ENCODE results near the gene ILF3.

The ILF3 gene

DNA sequence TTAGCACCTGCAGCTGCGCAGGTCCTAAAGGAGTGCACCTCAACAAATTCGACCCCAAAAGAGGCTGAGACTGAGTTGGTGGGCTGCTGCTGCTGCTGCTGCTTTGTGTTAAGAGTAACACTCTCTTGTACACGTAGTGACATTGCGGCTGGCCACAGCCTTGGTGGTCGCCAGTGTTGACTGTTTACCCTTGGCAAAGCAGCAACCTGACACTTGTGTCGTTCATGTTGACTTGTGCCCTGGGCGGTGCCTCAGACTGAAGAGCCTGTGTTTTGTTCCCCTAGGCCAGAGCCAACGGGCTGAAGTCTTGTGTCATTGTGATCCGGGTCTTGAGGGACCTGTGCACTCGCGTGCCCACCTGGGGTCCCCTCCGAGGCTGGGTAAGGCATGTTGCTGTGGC is 24.7 kb downstream of the ILF3 start:
- DNase-seq, result no peak

DNA sequence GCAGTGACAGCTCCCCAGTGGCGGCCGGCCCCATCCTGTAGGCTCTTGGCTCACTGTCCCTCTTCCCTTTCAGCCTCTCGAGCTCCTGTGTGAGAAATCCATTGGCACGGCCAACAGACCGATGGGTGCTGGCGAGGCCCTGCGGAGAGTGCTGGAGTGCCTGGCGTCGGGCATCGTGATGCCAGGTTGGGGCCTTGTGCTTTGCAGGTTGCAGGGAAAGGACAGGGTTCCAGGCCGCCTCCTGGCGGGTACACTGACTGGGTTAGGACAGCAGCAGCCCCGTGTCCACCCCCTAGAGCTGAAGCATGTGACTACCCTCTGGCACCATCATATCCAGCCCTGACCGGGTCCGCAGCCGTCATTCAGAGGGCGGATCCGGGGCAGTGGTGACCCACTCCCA is 25.6 kb downstream of the ILF3 start:
- DNase-seq, result no peak

DNA sequence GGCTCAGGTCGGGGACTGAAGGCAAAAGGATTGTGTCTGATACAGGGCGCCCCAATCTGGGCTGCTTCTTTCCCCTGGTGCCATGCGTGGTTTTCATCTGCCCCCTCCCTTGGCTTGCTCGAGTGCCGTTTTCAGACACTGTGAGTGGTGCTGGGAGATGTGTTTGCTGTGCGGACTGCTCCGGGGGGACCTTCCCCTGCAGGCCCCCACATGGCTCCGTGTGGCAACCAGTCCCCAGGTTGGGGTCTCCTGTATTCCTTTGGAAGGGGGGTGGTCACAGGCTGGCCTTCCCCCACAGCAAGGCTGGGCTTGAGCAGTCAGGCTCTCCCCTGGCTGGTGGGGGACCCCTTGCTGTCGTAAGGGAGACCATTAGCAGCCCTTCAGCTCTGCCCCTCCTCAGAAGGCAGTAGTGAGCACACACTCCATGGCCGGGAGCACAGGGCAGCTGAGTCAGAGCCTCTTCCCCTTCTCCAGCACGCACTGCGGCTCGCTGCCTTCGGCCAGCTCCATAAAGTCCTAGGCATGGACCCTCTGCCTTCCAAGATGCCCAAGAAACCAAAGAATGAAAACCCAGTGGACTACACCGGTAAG is 26.5 kb downstream of the ILF3 start:
- no peak for DNase-seq

- DNase-seq, result no peak
Observed at GRCh38 chr19:10681658-10682057, 27.5 kb downstream of the ILF3 start.

- DNase-seq, result no peak
Observed at GRCh38 chr19:10682397-10683063, 28.4 kb downstream of the ILF3 start.

- no peak for DNase-seq
Observed at GRCh38 chr19:10683064-10683426, 28.9 kb downstream of the ILF3 start.

DNA sequence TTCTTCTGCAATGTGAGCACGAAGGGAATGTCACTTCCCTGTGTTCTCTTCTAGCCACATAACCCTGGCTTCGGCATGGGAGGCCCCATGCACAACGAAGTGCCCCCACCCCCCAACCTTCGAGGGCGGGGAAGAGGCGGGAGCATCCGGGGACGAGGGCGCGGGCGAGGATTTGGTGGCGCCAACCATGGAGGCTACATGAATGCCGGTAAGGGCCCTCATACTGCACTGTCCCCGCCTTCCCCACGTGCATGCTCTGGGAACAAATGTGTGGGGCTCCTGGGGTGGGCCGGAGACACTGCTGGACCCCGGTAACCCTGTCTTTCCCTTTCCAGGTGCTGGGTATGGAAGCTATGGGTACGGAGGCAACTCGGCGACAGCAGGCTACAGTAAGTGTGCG is 29.4 kb downstream of the ILF3 start:
- DNase-seq, result no peak

- peak; percentile 55 for DNase-seq
Observed at GRCh38 chr19:10685210-10685609, 31.1 kb downstream of the ILF3 start.

- DNase-seq, result no peak
Observed at GRCh38 chr19:10686193-10686592, 32.0 kb downstream of the ILF3 start.

DNA sequence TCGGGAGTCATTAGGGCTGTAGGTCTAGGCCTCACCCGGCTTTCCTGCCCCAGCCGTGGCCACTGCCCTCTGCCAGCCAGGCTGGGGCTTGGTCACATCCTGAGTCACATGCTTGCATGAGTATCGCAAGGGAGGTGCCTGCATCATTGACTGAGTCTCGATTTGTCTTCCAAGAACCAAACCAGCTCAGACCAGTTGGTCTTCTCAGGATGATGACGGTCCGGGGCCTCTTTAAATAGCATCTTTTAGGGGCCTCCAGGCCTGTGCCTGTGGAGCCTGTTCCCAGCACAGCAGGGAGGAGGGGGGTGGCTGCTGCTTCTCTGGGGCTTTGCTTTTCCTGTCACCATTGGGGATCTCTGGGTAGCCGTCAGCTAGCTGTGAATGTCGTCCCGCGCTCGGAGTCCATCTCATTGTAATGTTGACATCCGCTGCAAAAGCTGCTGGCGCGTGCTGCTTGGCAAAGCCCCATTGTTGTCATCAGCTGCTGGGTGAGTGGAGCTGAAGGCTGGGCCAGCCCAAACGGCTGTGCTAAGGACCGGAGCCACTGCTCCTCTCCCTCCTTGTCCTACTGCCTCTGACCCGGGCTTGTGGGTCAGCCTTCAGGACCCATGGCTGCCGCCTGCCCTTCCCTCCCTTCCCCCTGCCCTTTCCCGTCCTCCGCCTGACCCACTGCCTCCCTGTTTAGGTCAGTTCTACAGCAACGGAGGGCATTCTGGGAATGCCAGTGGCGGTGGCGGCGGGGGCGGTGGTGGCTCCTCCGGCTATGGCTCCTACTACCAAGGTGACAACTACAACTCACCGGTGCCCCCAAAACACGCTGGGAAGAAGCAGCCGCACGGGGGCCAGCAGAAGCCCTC is 32.7 kb downstream of the ILF3 start:
- peak; percentile 72 for DNase-seq

- no peak for DNase-seq
Observed at GRCh38 chr19:10687518-10688288, 33.6 kb downstream of the ILF3 start.

DNA sequence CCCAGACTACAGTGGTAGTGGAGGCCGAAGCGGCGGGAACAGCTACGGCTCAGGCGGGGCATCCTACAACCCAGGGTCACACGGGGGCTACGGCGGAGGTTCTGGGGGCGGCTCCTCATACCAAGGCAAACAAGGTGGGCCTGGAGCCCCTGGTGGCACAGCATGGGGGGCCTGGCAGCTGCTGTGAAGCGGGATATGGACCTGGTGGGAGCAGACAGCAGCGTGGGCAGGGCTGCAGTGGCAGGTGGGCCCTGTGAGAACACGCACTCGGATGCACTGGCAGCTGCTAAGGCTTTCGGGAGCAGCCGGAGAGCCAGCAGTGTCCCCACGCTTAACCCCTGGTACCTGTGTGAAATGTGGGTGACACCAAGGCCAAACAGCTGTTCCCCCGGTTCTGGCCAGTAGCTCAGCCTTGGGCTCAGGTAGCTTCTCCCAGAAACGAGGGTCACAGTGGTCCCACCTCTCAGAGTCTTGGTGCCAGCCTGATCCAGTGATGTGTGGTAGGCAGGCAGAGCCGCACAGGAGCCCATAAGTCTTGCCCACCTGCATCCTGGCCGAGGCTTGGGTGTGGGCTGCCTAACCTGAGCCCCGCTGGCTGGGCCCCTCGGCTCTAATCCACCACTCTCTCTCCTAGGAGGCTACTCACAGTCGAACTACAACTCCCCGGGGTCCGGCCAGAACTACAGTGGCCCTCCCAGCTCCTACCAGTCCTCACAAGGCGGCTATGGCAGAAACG is 34.6 kb downstream of the ILF3 start:
- DNase-seq, result no peak

DNA sequence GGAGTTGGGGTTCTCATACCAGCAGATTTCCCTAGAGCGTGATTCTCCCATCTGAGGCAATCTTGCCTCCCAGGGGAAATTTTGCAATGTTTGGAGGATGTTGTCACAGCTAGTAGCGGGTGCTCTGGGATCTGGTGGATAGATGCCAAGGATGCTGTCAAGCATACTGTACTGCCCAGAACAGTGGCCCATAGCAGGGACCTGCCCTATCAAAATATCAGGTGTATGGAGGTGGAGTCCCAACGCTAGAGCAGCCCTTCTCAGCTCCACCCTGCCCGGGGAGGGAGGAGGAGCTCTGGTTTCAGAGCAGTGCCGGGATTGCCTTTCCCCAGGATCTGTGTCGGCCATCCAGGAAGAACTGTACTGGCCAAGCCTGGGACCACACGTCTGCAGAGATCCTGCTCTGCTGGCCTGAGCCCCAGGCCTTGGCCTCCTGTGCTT is 36.2 kb downstream of the ILF3 start:
- no peak for DNase-seq

DNA sequence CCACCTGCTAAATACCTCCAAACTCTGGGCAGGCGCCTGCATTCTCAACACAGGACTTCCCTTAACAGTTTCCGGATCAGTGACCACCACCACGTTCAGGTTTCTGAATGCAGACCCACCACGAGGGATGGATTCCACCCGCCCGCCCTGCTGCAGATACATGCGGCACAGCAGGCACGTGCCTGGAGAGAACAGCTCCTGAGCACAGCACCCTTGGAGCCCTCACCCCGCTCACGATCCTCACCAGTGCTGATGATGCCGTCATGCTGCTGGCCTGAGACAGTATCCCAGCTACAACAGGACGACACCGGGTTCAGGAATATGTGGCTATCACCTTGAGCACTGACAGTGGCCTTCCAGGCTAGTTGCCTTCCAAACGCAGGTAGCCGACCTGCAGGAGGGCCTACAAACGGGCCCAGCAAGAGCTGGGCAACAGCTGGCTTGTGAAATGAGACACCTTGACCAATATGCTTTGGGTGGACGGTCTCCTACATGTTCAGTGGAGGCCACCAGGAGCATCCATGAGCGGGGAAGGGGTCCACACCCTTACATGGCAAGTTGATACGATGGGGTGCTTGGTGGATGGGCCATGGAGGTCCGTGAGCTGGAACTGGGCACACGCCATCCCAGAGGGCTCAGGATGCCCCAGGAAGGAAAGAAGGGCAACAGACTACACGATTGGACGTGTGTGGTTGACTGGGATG is 37.2 kb downstream of the ILF3 start:
- no peak for DNase-seq

- no peak for DNase-seq
Observed at GRCh38 chr19:10691883-10692282, 37.7 kb downstream of the ILF3 start.

DNA sequence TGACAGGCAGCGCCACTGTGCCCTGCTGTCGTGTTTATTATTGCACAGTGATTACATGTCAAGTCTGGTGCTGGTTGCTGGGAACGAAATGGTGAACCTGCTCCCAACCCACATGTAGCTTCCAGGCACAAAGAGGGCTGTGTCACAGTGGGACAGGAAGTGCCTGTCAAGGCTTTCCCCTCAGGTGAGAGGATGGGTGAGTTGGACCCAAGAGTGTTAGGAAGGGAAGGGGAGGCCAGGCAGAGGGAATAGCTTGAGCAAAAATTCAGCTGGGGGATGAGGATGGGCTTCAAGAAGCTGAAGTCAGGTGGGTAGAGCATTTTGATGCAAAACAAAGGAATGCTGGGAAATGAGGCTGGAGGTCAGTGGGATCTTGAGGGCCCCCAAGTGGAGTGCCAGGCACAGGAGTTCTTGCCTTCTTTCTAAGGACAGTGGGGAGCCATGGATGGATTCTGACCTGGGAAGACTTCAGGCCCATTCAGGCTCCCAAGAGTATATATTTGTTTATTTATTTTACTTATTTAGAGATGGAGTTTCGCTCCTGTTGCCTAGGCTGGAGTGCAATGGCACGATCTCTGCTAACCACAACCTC is 38.6 kb downstream of the ILF3 start:
- DNase-seq, result no peak

DNA sequence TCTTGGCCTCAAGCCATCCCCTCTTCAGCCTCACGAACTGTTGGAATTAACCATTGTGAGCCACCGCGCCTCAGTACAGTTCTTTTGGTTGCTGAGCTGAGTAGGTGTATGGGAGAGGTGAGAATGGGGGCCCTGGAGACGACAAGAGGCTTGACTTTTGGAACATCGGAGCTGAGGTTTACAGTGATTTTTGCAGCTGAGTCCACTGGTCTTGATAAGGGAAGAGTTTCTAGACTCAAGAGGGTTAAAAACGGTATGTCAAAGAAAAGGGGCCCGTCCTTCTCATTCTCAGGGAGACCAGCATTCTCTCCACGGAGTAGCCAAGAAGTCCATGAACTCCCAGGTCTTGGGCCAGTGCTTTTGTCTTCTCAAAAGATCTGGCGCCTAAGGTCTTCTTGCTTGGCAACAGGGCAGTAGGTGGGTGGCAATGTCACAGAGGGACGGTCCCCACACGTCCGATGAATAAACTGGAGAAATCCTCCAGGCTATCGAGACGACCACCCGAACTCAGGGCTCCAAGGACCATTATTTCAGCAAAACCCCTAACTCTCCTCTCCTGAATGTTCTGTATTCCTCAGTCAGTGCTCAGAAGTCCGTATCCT is 40.7 kb downstream of the ILF3 start:
- DNase-seq, result no peak

DNA sequence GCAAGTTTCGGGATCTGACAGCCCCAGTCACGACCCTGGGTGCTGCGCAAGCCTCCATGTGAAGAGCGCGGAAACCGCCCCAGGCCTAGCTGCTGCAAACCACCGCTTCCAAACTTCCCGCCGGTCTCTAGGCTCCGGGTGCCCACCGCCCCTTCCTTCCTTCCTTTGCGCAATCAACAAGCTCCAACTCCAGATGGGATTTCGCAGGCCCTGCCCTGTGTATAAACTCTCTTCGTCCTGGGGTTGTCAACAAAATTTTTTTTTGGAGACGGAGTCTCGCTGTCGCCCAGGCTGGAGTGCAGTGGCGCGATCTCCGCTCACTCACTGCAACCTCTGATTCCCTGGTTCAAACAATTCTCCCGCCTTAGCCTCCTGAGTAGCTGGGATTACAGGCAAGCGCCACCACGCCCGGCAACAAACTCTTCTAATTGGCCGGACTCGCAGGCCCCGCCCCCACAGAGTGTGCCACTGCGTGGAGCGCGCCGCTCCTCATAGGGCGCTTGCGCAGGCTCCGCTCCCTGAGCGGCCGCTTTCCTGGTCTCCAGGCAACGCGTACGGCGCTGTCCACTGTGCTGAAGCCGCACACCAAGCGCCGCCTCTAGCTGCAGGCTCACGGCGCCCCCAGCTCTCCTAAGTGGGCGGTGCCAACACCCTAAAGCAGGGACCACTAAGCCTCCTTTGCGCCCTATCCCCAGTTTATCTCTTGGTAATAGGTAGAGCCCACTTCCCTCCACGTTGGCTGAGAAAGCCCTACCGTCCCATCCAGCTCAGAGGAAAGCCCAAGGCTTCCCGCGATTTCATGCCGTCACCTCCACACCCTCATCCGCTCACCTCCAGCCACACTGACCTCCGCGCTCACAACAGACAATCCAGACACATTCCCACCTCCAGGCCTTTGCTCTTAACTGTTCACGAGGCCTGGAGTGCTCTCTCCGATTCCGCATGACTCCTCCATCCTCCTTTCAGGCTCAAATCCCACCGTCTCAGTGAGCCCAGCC is 41.6 kb downstream of the ILF3 start:
- DNase-seq, result peak; percentile 90

DNA sequence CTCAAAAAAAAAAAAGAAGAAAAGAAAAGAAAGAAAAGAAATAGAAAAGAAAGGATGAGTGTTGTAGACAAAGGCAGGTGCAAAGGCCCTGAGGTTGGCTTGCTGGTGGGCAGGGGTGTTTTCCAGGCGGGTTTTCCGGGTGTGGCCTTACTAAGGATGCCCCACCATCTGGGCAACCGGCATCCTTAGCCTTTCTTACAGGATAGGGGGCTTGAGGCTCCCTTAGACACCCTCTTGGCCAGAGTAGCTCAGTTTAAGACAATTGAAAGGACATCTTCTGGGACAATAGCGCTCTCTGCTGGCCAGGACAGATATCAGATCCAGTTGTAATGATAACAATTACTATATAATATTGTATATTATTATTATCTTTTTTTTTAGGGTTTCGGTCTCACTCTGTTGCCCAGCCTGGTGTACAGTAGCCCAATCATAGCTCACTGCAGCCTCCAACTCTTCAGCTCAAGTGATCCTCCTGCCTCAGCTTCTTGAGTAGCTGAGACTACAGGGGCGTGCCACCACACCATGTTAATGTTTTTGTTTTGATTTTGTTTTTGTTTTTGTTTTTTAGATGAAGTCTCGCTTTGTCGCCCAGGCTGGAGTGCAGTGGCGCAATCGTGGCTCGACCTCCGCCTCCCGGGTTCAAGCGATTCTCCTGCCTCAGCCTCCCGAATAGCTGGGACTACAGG is 45.6 kb downstream of the ILF3 start:
- peak; percentile 44 for DNase-seq

Measured in midbrain (tissue), 1 donor.